ENCODE measurements around the gene PSMA5.

PSMA5 gene

DNA sequence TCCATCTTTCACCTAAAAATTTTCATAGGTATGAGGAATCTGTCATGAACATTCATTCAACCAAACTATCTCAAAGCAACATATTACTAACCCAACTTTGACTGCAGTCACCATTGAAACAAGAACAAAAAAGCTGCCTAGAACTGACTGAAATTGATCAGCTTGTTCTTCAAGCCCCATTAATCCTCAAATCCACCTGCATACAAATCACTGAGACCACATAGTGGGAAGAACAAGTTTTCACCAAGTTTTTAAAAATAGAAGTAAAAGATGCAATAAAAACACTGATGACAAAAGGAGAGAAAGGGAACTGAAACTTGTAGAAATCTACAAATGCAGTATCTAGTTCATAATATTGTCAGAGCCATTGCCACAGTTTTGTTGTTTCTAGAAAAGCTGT, 34.6 kb downstream of the PSMA5 start:
- Histone ChIP-seq H3K4me3 (IDR thresholded peaks at IDR 0.05; ENCODE audit: insufficient read depth, low read depth, low read length) (peak overlapping the region; percentile 83), H2AFZ (ENCODE audit: low read depth) (peak overlapping the region; percentile 19; the same call in 1 of the 2 replicates), H3K27me3 (ENCODE audit: insufficient read depth, low read depth) (peaks cover 4% of the 10 kb centered on the region), H3K4me1 (ENCODE audit: low read depth, poor library complexity, severe bottlenecking) (peaks cover 52% of the 10 kb centered on the region), H4K20me1 (ENCODE audit: insufficient read depth) (no peaks in the 10 kb centered on the region), H3K27ac (peak overlapping the region; percentile 40), H3K4me2 (peak overlapping the region; percentile 79), H3K9ac (peak overlapping the region; percentile 17; the same call in 1 of the 2 replicates), H3K79me2 (ENCODE audit: insufficient read depth, low read depth) (peaks cover 6% of the 10 kb centered on the region; the same call in 1 of the 2 replicates), H3K36me3 (ENCODE audit: insufficient read depth) (no peaks in the 10 kb centered on the region)
- TF ChIP-seq, protein P1, sequence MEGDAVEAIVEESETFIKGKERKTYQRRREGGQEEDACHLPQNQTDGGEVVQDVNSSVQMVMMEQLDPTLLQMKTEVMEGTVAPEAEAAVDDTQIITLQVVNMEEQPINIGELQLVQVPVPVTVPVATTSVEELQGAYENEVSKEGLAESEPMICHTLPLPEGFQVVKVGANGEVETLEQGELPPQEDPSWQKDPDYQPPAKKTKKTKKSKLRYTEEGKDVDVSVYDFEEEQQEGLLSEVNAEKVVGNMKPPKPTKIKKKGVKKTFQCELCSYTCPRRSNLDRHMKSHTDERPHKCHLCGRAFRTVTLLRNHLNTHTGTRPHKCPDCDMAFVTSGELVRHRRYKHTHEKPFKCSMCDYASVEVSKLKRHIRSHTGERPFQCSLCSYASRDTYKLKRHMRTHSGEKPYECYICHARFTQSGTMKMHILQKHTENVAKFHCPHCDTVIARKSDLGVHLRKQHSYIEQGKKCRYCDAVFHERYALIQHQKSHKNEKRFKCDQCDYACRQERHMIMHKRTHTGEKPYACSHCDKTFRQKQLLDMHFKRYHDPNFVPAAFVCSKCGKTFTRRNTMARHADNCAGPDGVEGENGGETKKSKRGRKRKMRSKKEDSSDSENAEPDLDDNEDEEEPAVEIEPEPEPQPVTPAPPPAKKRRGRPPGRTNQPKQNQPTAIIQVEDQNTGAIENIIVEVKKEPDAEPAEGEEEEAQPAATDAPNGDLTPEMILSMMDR (conservative IDR thresholded peaks at IDR 0.05; ENCODE audit: low read depth, low read length), result no peak

DNA sequence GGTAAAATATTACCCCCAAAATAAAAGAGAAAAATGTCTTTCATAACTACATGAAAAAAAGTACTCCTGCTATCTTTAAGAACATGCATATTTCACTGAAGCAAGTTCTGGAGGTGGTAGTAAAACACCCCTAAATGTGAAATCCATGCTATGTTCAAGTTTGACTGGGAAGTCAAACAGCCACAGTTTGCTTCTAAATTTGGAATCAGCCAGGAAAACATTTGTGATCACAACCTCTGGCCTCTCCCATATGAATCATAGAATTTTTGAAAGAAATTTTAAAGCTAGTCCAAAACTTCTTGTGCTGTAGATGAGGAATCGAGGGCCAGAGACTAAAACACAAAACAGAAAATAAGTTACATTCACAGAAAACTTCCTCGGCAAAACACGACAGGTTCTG, 35.1 kb downstream of the PSMA5 start:
- Histone ChIP-seq H3K4me3 (IDR thresholded peaks at IDR 0.05; ENCODE audit: insufficient read depth, low read depth, low read length) (peak overlapping the region; percentile 83), H3K79me2 (ENCODE audit: insufficient read depth, low read depth) (peaks cover 6% of the 10 kb centered on the region; the same call in 1 of the 2 replicates), H3K36me3 (ENCODE audit: insufficient read depth) (no peaks in the 10 kb centered on the region), H3K27ac (peak overlapping the region; percentile 40), H4K20me1 (ENCODE audit: insufficient read depth) (no peaks in the 10 kb centered on the region; the same call in 1 of the 2 replicates), H3K9ac (peak overlapping the region; percentile 17; the same call in 1 of the 2 replicates), H3K4me1 (ENCODE audit: low read depth, poor library complexity, severe bottlenecking) (peaks cover 52% of the 10 kb centered on the region), H2AFZ (ENCODE audit: low read depth) (peak overlapping the region; percentile 19; the same call in 1 of the 2 replicates), H3K27me3 (ENCODE audit: insufficient read depth, low read depth) (no peaks in the 10 kb centered on the region; the same call in 1 of the 2 replicates), H3K4me2 (peak overlapping the region; percentile 79)
- TF ChIP-seq, protein P1 (conservative IDR thresholded peaks at IDR 0.05; ENCODE audit: low read depth, low read length), result no peak

DNA sequence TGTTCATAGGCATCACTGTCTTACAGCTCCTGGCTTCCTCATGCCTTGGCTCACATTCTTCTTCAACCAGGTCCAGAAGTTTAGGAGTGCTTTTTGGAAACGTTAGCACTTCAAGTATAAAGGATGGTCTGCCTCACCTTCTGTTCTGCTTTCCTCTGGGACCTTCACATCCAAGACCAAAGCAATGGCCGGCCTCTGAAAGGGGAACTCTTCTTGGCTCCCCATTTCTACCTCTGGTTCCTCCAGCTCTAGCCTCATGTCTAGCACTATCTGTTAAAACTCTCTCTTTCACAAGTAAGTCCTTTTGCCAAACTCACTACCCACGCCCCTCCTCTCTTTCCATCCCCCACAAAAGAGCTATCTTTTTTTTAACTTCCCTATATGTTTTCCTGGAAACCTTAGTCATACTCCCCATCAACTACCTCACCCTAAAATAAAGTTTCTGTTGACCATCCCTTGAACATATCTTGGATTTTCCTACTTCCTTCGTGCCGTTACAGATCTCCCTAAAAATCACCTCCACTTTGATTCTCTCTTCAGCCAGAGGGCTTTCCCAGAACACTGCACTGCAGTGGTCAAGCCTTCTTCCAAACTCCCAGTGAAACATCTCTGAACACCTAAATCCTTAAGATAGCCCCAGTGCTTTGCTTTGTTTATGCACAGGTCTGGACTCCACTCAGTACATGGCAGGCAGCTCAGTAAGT, 36.5 kb downstream of the PSMA5 start:
- Histone ChIP-seq H3K36me3 (ENCODE audit: insufficient read depth) (no peaks in the 10 kb centered on the region), H3K27me3 (ENCODE audit: insufficient read depth, low read depth) (no peaks in the 10 kb centered on the region), H3K79me2 (ENCODE audit: insufficient read depth, low read depth) (peaks cover 6% of the 10 kb centered on the region; the same call in 1 of the 2 replicates), H3K4me3 (IDR thresholded peaks at IDR 0.05; ENCODE audit: insufficient read depth, low read depth, low read length) (no peak overlapping the region), H4K20me1 (ENCODE audit: insufficient read depth) (no peaks in the 10 kb centered on the region; the same call in 1 of the 2 replicates), H3K4me1 (ENCODE audit: low read depth, poor library complexity, severe bottlenecking) (peaks cover 59% of the 10 kb centered on the region), H3K4me2 (no peak overlapping the region; the same call in 1 of the 2 replicates), H2AFZ (ENCODE audit: low read depth) (no peak overlapping the region), H3K9ac (no peak overlapping the region), H3K27ac (no peak overlapping the region)
- TF ChIP-seq, protein P1 (conservative IDR thresholded peaks at IDR 0.05; ENCODE audit: low read depth, low read length), result no peak

DNA sequence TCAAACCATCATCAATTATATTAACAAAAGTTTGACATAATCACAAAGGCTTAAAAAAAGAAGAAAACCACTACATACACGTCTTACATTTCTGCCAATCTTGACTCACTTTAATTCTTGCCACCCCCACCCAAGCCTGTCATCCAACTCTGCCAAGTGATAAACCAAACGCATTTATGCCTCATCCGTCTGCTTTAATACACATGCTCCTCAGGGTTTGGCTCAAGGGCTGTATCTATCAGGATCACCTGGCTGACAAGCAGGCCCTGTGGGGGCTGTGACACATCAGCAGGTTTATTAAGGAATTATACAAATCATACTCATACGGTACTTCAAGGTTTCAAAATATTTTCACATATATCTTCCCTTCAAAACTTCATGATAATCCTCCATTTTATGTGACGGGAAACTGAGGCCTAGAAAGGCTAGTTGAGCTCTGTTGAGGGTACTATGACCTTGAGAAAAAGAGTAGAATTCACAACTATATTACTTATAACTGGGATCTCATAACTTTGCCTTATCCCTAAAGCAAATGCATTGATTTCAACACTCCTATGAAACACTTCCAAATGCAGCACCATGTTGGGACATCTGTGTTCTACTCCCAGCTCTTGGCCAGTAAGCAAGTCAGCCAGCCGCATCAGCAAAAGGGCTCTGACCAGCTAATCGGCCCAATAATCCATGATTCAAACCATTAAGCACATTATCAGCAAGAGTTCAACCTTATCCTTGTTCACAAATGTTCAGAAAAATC, 37.2 kb downstream of the PSMA5 start:
- Histone ChIP-seq H2AFZ (ENCODE audit: low read depth) (no peak overlapping the region), H3K27ac (no peak overlapping the region), H3K36me3 (ENCODE audit: insufficient read depth) (no peaks in the 10 kb centered on the region), H3K4me1 (ENCODE audit: low read depth, poor library complexity, severe bottlenecking) (peaks cover 54% of the 10 kb centered on the region), H3K4me2 (no peak overlapping the region), H3K79me2 (ENCODE audit: insufficient read depth, low read depth) (peaks cover 6% of the 10 kb centered on the region; the same call in 1 of the 2 replicates), H3K4me3 (IDR thresholded peaks at IDR 0.05; ENCODE audit: insufficient read depth, low read depth, low read length) (no peak overlapping the region), H3K27me3 (ENCODE audit: insufficient read depth, low read depth) (no peaks in the 10 kb centered on the region), H4K20me1 (ENCODE audit: insufficient read depth) (no peaks in the 10 kb centered on the region; the same call in 1 of the 2 replicates), H3K9ac (no peak overlapping the region)
- TF ChIP-seq, protein P1 (conservative IDR thresholded peaks at IDR 0.05; ENCODE audit: low read depth, low read length), result no peak

All from KMS-11 (cell line).